ENCODE results near the gene ADAMTS14. TPM values are rescaled to one million over a fixed set of nuclear protein-coding genes. Genes with fewer than 3 reads are reported as not detected.

The ADAMTS14 gene
- total RNA-seq, 3 donors from 2014 or later: under 0.01 to 0.15 (median under 0.01) TPM

DNA sequence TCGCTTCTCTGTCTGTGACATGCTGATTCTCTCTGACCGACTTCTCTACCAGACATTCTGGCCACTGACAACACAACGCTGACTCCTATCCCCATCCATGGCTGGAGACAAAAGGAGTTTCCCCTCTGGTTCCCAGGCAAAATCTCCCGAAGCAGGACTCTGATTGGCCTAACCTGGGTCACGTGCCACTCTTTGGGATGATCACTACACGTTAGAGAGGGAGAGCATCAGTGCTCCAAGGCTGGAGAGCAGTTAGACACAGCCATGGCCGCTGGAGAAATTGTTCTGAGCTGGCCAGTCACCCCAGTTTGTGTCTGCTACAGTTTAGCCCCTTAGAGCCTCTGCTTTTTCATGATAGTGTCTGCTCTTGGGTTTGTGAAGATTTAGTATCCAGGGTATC lies 38.9 kb downstream of the ADAMTS14 start:
- TF ChIP-seq POLR2A (IDR thresholded peaks at IDR 0.05) (no peak), POLR2AphosphoS5 (IDR thresholded peaks at IDR 0.05) (no peak)
- TF ChIP-seq, protein P1, sequence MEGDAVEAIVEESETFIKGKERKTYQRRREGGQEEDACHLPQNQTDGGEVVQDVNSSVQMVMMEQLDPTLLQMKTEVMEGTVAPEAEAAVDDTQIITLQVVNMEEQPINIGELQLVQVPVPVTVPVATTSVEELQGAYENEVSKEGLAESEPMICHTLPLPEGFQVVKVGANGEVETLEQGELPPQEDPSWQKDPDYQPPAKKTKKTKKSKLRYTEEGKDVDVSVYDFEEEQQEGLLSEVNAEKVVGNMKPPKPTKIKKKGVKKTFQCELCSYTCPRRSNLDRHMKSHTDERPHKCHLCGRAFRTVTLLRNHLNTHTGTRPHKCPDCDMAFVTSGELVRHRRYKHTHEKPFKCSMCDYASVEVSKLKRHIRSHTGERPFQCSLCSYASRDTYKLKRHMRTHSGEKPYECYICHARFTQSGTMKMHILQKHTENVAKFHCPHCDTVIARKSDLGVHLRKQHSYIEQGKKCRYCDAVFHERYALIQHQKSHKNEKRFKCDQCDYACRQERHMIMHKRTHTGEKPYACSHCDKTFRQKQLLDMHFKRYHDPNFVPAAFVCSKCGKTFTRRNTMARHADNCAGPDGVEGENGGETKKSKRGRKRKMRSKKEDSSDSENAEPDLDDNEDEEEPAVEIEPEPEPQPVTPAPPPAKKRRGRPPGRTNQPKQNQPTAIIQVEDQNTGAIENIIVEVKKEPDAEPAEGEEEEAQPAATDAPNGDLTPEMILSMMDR (IDR thresholded peaks at IDR 0.05): no peak
- Histone ChIP-seq H3K36me3 (no peaks in the 10 kb centered on the region), H3K27me3 (no peaks in the 10 kb centered on the region), H3K27ac (no peak overlapping the region), H3K4me3 (no peak overlapping the region), H3K9me3 (no peaks in the 10 kb centered on the region), H3K4me1 (no peaks in the 10 kb centered on the region)
- intact Hi-C loops (cut with DNase I; ENCODE audit: low total_unique reads): loop anchor here (1.0 kb wide), 1 partner anchor 15 kb away; no protein-coding TSS in a partner anchor
- no peak for DNase-seq (ENCODE audit: low spot score in 2 of 2)

DNA sequence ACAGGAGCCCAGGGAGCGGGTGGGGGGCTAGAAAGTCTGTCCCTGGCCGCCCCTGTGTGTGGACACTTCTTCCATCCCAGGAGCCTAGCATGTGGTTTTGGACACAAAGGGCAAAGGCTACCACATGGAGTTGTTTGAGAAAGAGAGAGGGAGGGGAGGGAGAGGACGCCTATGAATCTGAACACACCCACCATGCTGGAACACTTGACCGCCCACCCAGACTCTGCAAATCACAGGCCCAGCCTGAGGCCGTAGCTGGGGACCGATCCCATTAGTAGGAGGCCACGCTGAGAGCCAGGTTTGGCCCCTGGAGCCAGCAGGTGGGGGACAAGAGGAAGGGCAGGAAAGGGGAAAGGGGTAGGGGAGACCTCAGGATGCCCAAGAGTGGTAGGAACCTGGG lies 39.6 kb downstream of the ADAMTS14 start:
- Histone ChIP-seq H3K36me3 (no peaks in the 10 kb centered on the region), H3K4me1 (no peaks in the 10 kb centered on the region), H3K4me3 (no peak overlapping the region), H3K27ac (no peak overlapping the region), H3K9me3 (no peaks in the 10 kb centered on the region), H3K27me3 (no peaks in the 10 kb centered on the region)
- intact Hi-C loops (cut with DNase I; ENCODE audit: low total_unique reads): loop anchor here (1.0 kb wide), 1 partner anchor 14 kb away; no protein-coding TSS in a partner anchor
- DNase-seq (ENCODE audit: low spot score in 2 of 2): no peak
- TF ChIP-seq POLR2AphosphoS5 (IDR thresholded peaks at IDR 0.05): no peak
- TF ChIP-seq POLR2A (IDR thresholded peaks at IDR 0.05): no peak
- TF ChIP-seq, protein P1 (IDR thresholded peaks at IDR 0.05): no peak

DNA sequence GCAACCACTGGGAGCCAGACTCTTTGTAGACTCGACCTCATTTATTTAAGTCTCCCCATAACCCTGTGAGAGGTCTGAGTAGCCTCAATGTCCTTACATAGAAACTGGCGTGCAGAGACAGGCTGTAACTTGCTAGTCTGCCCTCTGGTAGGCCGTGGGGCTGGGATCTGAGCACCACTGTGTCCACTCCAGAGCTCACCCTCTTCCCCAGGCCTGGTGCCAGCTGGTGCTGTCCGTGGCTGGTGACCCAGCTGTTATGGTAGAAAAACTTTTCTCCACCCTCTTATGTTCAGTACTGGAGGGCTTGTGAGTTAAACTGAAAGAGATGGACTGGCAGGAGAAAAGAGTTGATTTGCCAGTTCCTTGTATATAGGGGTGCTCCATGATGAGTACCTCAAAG lies 41.9 kb downstream of the ADAMTS14 start:
- DNase-seq (ENCODE audit: low spot score in 2 of 2): no peak
- no peak overlapping the region for H3K4me3 ChIP-seq
- H3K36me3 ChIP-seq: no peaks in the 10 kb centered on the region
- TF ChIP-seq POLR2A (IDR thresholded peaks at IDR 0.05): no peak
- no peak for TF ChIP-seq POLR2AphosphoS5 (IDR thresholded peaks at IDR 0.05)
- TF ChIP-seq, protein P1 (IDR thresholded peaks at IDR 0.05): no peak
- intact Hi-C loops (cut with DNase I; ENCODE audit: low total_unique reads): no loop called here
- no peak overlapping the region for H3K27ac ChIP-seq
- no peaks in the 10 kb centered on the region for H3K9me3 ChIP-seq
- no peaks in the 10 kb centered on the region for H3K27me3 ChIP-seq
- no peaks in the 10 kb centered on the region for H3K4me1 ChIP-seq

DNA sequence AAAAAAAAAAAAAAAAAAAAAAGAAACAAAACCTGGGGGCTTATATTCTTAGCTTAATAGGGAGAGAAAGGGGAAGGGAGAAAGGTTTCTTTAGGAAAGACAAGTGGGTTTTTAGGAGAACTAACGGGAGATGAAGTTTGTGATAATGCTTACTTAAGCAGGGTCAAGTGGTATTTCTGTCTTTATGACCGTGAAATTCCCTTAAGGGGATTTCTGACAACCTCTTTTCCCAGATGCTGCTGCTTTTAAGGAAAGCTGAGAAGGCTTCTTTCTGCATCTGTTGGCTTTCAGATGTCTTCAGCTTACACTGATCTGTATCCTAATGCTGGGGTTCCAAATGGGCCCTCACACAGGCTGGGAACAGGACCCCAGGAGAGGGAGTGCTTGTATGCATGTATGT lies 42.6 kb downstream of the ADAMTS14 start:
- TF ChIP-seq POLR2A (IDR thresholded peaks at IDR 0.05): no peak
- TF ChIP-seq, protein P1 (IDR thresholded peaks at IDR 0.05): no peak
- no peak for TF ChIP-seq POLR2AphosphoS5 (IDR thresholded peaks at IDR 0.05)
- intact Hi-C loops (cut with DNase I; ENCODE audit: low total_unique reads): no loop called here
- Histone ChIP-seq H3K9me3 (no peaks in the 10 kb centered on the region), H3K4me1 (no peaks in the 10 kb centered on the region), H3K36me3 (no peaks in the 10 kb centered on the region), H3K27me3 (no peaks in the 10 kb centered on the region), H3K27ac (no peak overlapping the region), H3K4me3 (no peak overlapping the region)
- DNase-seq (ENCODE audit: low spot score in 2 of 2): no peak

DNA sequence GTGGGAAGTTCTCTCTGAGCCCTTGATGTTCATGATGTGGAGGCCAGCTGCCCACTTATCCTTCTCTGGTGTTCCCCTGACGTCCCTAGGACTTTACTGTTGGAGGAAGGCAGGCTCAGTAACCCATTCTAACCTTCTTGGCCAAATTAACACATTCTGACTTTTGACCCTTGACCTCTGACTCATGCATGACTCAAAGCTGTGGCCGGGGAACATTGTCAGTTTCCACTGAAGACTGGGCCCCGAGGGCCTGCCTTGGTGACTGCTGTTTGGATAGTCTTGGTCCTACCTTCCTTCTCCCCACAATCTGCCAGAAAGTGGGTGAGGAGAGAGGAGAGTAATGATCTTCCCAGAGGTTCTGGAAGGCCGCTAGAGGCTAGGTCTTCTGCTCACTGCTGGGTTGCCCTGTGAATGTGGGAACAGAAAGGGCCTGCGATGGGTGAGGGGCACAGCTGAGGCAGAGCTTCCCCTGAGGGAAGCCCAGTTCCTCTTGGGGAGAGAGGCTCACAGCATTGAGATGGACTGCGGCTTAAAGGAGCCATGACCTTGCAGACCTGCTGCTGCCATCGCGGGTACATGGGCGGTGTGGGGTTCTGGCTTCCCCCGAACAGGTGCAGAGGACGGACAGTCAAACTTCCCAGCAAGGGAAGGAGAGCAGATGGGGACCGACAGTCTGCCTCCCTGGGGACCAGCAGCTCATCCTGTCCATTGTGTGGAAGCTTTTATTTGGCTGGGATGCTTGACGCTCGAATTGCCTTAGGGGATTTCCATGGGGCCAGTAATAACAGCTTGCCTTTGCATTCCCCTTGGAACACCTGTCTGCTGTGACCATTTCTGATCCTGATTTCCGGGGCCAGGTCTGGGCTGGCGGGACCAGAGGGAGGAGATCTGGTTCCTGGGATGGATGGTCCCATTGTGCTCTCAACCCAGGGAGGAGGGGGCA lies 43.8 kb downstream of the ADAMTS14 start:
- H3K36me3 ChIP-seq: no peaks in the 10 kb centered on the region
- no peaks in the 10 kb centered on the region for H3K9me3 ChIP-seq
- no peak for DNase-seq (ENCODE audit: low spot score in 2 of 2)
- TF ChIP-seq POLR2A (IDR thresholded peaks at IDR 0.05): no peak
- no peak for TF ChIP-seq POLR2AphosphoS5 (IDR thresholded peaks at IDR 0.05)
- H3K27ac ChIP-seq: no peak overlapping the region
- intact Hi-C loops (cut with DNase I; ENCODE audit: low total_unique reads): no loop called here
- H3K4me3 ChIP-seq: no peak overlapping the region
- H3K27me3 ChIP-seq: no peaks in the 10 kb centered on the region
- H3K4me1 ChIP-seq: no peaks in the 10 kb centered on the region
